Ascending aorta (tissue), 2 donors: ENCODE data around the gene METTL16. TPM values are rescaled to one million over a fixed set of nuclear protein-coding genes. Genes with fewer than 3 reads are reported as not detected.
"Not testable (repeated sequence)": the region's sequence is repeated elsewhere in the genome, so short reads cannot be mapped to it uniquely, and the experiment has no call there.

Source experiments
- DNase-seq, 2 donors: peaks; one replicate each; pipeline ENCODE4 v3.0.0-alpha.2; 2019; ENCODE audit warnings: low spot score in 2 of 2
- H3K27ac ChIP-seq, 2 donors: fragments of 200-600 bp; sonication (generic); one replicate each; pipeline ENCODE4 v1.5.1; 2016 to 2017; ENCODE audit warnings: mild to moderate bottlenecking in 1 of 2
- H3K27me3 ChIP-seq: fragments of 200-600 bp; sonication (generic); one replicate; pipeline ENCODE4 v1.5.1; 2017
- H3K36me3 ChIP-seq, 2 donors: fragments of 200-600 bp; sonication (generic); one replicate each; pipeline ENCODE4 v1.5.1; 2016
- H3K4me1 ChIP-seq, 2 donors: fragments of 200-600 bp; sonication (generic); one replicate each; pipeline ENCODE4 v1.5.1; 2016 to 2017; ENCODE audit warnings: mild to moderate bottlenecking in 1 of 2
- H3K4me3 ChIP-seq, 2 donors: fragments of 200-600 bp; sonication (generic); one replicate each; pipeline ENCODE4 v1.5.1; 2016 to 2017; ENCODE audit warnings: mild to moderate bottlenecking in 1 of 2
- H3K9me3 ChIP-seq, 2 donors: fragments of 200-600 bp; sonication (generic); one replicate each; pipeline ENCODE4 v1.5.1; 2016
- intact Hi-C: fragments of 100-400 bp; cut with DNase I; formaldehyde crosslinking; loops from one replicate; pipeline ENCODE4 v1.15.1; 2023
- total RNA-seq: library from RNA; depleted of rRNA; stranded (reverse); fragments of >200 nt; gene quantifications from one replicate; pipeline ENCODE4 v1.1.0, GENCODE V29; 2016
- TF ChIP-seq, protein P1 (sequence below), 3 experiments: fragments of 200-600 bp in 2 of 3; fragments of 450-650 bp in 1 of 3; sonication (generic) in 2 of 3; IDR thresholded peaks; one replicate each; pipeline ENCODE4 v1.5.1; 2016 to 2019; ENCODE audit warnings: antibody characterized with exemption in 3 of 3, mild to moderate bottlenecking in 1 of 3, moderate library complexity in 1 of 3

METTL16 gene, protein sequence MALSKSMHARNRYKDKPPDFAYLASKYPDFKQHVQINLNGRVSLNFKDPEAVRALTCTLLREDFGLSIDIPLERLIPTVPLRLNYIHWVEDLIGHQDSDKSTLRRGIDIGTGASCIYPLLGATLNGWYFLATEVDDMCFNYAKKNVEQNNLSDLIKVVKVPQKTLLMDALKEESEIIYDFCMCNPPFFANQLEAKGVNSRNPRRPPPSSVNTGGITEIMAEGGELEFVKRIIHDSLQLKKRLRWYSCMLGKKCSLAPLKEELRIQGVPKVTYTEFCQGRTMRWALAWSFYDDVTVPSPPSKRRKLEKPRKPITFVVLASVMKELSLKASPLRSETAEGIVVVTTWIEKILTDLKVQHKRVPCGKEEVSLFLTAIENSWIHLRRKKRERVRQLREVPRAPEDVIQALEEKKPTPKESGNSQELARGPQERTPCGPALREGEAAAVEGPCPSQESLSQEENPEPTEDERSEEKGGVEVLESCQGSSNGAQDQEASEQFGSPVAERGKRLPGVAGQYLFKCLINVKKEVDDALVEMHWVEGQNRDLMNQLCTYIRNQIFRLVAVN
- 15.3 TPM for total RNA-seq

DNA sequence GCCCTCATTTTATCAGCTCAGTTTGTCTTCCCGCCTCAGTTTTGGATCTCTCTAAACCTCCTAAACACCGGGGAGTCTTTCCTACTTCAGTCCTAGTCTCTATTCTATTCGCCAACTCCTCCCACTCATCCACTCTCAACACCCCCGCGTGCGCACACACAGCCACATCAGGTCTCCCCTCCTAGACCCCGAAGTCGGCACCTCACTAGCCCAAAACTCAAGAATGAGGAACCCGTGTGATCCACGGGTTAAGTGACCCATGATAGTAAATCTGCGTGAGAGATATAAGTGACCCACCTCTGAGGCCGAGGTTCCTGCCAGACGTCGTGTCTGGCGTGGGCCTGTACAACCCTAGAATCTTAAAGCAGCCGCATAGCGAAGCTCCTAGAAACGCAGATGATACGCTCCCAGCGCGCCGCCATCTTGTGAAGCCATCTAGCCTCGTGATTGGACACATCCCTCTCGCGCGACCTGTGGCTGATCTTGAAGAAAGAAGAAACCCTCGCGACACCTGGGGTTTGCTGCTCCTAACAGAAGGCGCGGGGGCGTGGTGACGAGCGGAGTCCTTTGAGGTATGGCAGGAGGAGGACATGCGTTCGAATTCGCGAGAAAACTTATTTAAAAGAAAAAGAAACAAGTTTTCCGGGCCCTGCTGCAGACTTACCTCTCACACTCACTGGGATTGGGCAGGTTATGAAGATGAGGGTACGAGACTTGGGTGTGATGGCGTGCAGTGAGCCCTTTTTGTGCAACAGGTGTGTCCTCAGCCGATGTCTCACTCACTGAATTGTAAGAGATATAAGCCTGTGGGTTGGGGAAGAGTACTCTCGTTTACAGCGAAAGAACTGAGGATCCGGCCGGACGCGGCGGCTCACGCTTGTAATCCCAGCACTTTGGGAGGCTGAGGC, at the start of gene METTL16:
Gene METTL16 (minus strand): TSS at position 427 of the 908 bp plus-strand sequence. CDS start 9,557 bp downstream, outside the sequence.
- intact Hi-C loops, result loop anchor here (1.0 to 10.0 kb wide), 3 partner anchors 82 to 199 kb away; partner anchors contain the start of genes CLUH and PAFAH1B1

DNA sequence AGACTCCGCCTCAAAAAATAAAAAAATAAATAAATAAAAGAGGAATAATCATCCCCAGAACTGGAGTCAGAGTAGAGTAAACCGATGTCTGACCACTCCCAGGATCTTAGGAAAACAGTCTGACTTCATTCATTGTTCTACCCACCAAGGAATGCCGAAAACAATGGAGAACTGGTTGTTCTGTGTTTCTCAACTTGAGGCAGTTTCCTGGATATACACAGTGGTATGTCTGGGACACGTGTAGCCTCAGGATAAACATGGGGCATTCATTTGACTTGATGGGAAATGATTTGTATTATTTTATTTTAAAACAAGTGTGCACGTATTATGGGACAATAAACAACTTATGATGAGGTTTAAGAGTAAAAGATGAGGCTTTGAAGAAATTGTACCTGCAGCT, 49.0 kb upstream of the METTL16 start:
- intact Hi-C loops, result no loop called here
- TF ChIP-seq, protein P1, sequence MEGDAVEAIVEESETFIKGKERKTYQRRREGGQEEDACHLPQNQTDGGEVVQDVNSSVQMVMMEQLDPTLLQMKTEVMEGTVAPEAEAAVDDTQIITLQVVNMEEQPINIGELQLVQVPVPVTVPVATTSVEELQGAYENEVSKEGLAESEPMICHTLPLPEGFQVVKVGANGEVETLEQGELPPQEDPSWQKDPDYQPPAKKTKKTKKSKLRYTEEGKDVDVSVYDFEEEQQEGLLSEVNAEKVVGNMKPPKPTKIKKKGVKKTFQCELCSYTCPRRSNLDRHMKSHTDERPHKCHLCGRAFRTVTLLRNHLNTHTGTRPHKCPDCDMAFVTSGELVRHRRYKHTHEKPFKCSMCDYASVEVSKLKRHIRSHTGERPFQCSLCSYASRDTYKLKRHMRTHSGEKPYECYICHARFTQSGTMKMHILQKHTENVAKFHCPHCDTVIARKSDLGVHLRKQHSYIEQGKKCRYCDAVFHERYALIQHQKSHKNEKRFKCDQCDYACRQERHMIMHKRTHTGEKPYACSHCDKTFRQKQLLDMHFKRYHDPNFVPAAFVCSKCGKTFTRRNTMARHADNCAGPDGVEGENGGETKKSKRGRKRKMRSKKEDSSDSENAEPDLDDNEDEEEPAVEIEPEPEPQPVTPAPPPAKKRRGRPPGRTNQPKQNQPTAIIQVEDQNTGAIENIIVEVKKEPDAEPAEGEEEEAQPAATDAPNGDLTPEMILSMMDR (IDR thresholded peaks at IDR 0.05), result no peak

More for the DNA sequence above, at the start of gene METTL16:
- TF ChIP-seq, protein P1 (IDR thresholded peaks at IDR 0.05), result no peak
- peak; percentile 96 to 100 for DNase-seq
- Histone ChIP-seq H3K9me3 (no peaks in the 10 kb centered on the region), H3K27ac (peak within 1 kb of the TSS; percentile 88 to 91), H3K36me3 (no peaks in the 10 kb centered on the region), H3K4me3 (peak within 1 kb of the TSS; percentile 65 to 79), H3K4me1 (peaks cover 9 to 14% of the 10 kb centered on the region in 2 donors), H3K27me3 (no peaks in the 10 kb centered on the region)

DNA sequence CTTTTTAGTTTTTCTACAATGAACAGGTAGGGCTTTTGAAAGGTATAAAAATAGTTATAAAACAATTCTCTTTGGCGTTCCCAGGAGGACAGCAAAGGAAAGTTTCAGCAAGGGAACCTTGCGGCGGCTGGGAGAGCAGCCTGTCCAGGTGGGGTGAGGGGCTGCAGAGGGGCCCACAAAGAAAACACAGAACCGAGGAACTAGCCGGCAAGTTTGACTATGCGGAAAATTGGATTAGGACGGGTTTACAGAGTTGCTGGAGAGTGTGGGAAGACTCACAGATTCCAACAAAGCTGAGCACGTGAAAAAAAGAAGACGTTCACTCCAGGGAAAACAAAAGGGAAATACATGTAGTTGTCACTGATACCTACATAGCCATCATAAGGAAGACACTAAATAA, 40.2 kb upstream of the METTL16 start:
- H3K9me3 ChIP-seq, result no peaks in the 10 kb centered on the region
- intact Hi-C loops, result no loop called here
- TF ChIP-seq, protein P1 (IDR thresholded peaks at IDR 0.05), result no peak
- no peak for DNase-seq
- no peaks in the 10 kb centered on the region for H3K36me3 ChIP-seq
- H3K27ac ChIP-seq, result no peak overlapping the region
- H3K27me3 ChIP-seq, result no peaks in the 10 kb centered on the region
- H3K4me1 ChIP-seq, result no peaks in the 10 kb centered on the region
- H3K4me3 ChIP-seq, result no peak overlapping the region

More for the DNA sequence above, 49.0 kb upstream of the METTL16 start:
- no peak overlapping the region for H3K4me3 ChIP-seq
- no peaks in the 10 kb centered on the region for H3K27me3 ChIP-seq
- no peaks in the 10 kb centered on the region for H3K4me1 ChIP-seq
- H3K36me3 ChIP-seq, result no peaks in the 10 kb centered on the region
- no peak overlapping the region for H3K27ac ChIP-seq
- H3K9me3 ChIP-seq, result peaks cover 0 to 3% of the 10 kb centered on the region in 2 donors
- DNase-seq, result no peak

DNA sequence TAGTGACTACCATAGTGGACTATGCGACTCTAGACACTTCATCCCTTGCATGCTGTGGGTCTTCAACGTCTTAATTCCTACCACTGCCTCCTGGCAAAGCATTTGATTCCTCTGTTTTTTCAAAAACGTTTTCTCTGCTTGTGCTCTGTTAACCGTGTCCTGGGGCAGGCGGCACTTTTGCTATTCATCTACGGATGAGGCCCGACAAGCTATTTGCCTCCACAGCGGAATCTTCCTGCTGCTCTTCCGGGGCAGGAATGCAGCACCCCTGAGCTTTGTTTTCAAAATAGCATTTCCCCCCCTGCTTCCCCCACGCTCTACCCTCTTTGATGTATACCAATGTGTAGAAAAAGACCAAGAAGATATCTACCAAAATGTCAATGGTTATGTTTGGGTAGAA, 39.8 kb upstream of the METTL16 start:
- intact Hi-C loops, result no loop called here
- no peaks in the 10 kb centered on the region for H3K4me1 ChIP-seq
- no peak overlapping the region for H3K4me3 ChIP-seq
- DNase-seq, result no peak
- no peaks in the 10 kb centered on the region for H3K36me3 ChIP-seq
- no peaks in the 10 kb centered on the region for H3K27me3 ChIP-seq
- TF ChIP-seq, protein P1 (IDR thresholded peaks at IDR 0.05), result no peak
- no peak overlapping the region for H3K27ac ChIP-seq
- H3K9me3 ChIP-seq, result no peaks in the 10 kb centered on the region

DNA sequence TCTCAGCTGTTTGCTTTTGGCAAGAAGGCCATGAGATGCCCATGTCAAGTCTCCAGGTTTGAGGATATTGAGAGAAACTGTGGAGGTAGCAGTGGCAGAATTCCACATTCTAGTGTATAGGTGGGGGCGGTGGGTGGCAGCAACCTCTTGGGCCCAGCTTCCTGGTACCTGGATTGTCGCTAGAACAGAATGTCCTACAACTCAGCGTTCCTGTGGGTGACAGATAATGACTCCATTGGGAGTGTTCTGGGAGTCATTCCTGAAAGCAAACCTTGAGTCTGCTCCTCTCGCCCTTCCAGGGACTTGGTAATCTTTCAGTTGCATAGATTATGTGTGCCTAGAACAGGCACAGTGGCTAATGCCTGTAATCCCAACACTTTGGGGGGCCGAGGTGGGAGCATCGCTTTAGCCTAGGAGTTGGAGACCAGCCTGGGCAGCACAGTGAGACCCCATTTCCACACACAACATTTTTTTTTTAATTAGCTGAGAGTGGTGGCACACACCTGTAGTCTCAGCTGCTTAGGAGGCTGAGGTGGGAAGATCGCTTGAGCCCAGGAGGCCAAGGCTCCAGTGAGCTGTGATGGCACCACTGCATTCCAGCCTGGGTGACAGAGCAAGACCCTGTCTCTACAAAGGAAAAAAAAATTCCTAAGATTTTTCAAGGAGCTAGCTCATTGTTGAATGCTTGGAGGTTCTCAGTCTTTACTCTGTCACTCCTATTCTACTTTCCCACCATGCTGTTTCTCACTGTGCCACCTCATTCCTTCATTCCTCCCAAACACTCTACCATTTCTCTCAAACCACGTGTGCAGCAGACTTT, 37.9 kb upstream of the METTL16 start:
- TF ChIP-seq, protein P1 (IDR thresholded peaks at IDR 0.05), result no peak
- Histone ChIP-seq H3K27ac (no peak overlapping the region), H3K9me3 (no peaks in the 10 kb centered on the region), H3K4me1 (no peaks in the 10 kb centered on the region), H3K4me3 (no peak overlapping the region), H3K27me3 (no peaks in the 10 kb centered on the region), H3K36me3 (no peaks in the 10 kb centered on the region)
- DNase-seq, result no peak
- intact Hi-C loops, result no loop called here

DNA sequence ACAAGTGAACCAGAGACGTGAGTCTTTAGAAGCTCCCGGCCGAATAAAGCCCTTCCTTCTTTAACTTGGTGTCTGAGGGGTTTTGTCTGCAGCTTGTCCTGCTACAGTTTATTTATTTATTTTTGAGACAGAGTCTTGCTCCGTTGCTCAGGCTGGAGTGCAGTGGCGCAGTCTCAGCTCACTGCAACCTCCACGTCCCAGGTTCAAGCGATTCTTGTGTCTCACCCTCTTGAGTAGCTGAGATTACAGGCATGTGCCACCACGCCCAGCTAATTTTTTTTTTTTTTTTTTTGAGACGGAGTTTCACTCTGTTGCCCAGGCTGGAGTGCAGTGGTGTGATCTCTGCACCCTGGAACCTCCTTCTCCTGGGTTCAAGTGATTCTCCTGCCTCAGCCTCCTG, 36.3 kb upstream of the METTL16 start:
- H3K27ac ChIP-seq, intact Hi-C loops, H3K9me3 ChIP-seq, H3K36me3 ChIP-seq, H3K27me3 ChIP-seq, H3K4me3 ChIP-seq, H3K4me1 ChIP-seq, DNase-seq: not testable (repeated sequence)
